ENCODE measurements around the gene STON2.
A peak's percentile ranks its signal among the peaks of the same experiment; 100 is the strongest.
"Not testable (repeated sequence)": the region's sequence is repeated elsewhere in the genome, so short reads cannot be mapped to it uniquely, and the experiment has no call there.

The STON2 gene

DNA sequence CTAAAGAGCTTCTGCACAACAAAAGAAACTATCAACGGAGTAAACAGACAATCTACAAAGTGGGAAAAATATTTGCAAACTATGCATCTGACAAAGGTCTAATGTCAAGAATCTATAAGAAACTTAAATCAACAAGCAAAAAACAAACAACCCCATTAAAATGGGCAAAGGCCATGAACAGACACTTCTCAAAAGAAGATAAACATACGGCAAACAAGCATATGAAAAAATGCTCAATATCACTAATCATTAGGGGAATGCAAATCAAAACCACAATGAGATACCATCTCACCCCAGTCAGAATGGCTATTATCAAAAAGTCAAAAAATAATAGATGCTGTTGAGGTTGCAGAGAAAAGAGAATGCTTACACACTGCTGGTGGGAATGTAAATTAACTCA, 20.1 kb downstream of the STON2 start:
- not testable (repeated sequence) for DNase-seq (ENCODE audit: low read depth)

DNA sequence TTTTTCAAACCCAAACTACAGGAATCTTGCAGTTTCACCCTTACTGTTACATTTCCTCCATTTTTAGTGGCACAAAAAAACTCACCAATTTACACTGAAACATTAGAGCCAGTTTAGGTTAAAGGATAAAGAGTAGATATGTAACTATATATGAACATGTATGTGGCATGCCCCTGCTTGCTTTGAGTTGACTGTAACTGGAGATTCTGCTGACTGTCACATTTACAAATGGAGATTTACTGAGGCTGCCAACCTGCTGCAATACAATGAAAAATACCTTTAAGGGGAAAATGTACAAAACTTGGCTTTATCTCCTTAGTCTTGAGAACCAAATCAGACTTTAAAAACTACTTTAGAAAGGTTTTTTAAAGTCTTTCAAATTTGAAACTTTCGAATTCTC, 28.3 kb downstream of the STON2 start:
- no peak for DNase-seq (ENCODE audit: low read depth)

DNA sequence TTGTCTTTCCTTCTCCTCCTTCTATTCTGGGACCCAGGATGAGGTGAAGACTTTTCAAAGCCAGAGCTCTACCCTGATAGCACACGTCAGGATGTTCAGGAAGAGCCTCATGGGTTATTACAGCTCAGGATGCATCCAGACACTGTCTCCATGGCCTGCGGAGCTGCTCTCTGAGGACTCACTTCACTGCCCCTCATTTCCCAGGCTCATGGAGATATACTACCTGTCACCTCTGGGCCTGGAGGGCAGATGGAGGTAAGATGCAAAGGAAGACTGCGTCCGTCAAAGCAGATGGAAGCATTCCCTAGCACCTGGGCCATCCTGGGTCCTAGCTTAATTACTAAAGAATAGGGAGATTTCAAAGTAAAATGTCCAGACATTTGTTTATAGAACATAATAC, 32.6 kb downstream of the STON2 start:
- no peak for DNase-seq (ENCODE audit: low read depth)

DNA sequence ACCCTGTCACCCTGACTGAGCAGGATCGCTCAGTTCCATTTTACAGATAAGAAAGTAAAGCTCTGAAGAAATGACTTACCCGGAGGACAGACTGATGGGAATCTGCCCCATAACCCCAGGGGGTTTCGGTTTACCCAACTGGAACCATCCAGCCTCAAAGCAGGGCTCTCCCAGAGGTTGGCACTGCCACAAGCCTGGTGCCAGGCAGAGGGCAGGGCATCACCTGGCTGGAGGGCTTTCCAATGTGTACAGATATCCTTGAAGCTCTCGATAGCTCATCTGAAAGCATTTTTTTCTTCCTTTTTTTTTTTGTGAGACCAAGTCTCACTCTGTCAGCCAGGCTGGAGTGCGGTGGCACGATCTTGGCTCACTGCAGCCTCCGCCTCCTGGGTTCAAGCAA, 33.2 kb downstream of the STON2 start:
- DNase-seq (ENCODE audit: low read depth) = no peak

DNA sequence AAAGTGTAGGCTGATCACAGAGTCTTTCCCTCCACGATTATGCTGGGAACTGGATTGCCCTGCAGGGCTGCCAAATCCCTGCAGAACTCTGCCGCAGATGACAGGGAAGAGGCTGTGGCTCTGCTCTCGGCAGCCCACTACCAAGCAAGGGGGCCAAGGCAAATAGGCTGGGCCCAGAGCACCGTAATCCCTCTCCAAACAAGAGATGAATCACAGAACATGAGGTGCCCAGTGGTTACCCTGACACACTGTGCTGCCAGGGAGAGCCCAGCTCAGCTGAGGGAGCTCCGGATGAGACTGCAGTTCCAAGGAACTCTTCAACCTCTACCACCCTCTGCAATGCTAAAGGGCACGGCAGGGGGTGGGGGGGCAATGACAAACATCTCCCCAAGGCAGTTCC, 33.9 kb downstream of the STON2 start:
- DNase-seq (ENCODE audit: low read depth) = no peak

DNA sequence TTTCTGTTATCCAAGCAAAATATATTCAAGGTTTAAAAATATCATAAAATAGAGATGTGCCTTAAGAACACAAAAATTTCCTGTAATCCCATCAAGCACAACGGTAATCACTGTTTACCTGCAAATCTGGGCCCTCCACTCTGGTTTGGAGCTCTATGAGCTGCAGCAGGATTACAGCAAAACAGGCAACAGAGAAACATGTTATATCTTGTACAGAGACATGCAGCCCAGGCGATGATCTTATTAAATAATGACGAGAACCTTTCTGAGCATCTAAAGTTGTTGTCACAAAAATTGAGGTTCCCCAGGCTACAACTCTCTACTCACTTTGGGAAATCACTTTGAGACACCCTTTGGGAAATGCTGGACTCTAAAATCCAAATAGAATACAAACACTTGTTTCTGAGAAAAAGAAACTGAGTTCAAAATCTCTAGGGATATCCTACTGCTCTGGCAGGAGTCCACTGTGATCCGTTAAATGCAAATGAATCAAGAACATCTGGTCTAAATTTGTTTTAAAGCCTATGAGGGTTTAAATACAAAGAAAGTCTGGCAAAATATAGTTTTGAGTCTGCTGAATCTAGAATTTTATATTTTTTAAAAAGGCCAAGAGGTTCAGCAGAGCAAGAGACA, 36.3 kb downstream of the STON2 start:
- DNase-seq (ENCODE audit: low read depth) = peak; percentile 3

DNA sequence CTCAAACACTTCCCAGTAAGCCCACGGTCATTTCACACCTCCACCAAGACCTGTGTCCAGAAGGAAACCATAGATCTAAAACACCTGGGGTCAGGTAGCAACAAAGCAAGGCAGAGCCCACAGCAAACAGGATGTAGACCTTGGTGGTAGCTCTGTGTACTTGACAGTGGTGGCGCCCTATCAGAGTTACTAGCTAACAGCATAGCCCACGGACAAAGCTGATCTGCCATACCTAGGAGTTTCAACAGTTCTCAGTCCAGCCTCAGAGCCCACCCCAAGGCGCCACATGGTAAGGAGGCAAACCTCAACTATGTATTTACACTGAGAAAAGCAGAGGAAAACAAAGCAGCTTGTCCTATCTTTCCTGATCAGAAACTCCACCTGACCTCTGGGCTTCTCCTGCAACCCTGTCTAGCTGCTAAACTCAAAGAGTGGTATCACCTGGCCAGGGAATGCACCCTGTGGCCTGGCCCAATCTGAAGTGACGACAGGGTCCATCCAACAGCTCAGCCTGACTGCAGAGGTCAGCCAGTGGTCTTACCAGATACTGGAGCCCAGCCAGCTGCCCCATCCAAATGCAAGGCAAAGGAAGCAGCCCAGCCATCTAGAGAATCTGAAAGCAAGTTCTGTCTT, 46.3 kb downstream of the STON2 start:
- DNase-seq (ENCODE audit: low read depth) = no peak

DNA sequence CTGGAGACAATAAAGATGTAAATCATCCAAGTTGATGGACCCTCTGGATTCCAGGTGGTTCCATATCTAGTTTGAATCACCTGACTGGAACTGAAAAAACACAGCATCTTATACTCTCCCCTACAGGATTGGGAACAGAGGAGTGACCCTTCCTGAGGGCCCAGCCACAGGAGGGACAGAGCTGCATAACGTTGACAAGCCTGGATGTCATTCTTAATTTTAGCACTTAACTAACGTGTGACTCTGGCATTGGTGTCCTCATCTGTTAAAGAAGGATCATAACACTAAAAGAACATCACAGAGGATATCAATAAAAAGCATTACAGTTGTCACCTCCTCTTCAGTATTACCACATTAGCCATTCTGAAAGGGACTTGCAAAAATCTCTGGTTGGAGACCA, 47.7 kb downstream of the STON2 start:
- no peak for DNase-seq (ENCODE audit: low read depth)

DNA sequence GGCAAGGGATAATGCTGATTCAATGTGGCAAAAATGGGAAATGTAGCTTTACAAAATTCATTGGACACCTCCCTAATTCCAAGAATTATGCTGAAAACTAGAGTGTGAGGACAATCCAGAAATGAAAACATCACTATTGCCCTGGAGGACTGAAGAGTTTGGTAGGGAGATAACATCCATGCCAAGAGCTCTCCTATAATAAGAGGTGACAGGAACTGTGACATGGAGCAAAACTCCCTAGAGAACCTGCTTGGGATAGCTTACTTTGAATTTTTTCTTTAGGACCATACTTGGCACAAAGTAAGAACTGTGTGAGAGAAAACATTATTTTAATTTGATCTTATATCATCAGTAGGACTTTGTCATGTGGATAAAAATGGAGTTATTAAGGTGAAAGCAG, 48.9 kb downstream of the STON2 start:
- DNase-seq (ENCODE audit: low read depth) = no peak

DNA sequence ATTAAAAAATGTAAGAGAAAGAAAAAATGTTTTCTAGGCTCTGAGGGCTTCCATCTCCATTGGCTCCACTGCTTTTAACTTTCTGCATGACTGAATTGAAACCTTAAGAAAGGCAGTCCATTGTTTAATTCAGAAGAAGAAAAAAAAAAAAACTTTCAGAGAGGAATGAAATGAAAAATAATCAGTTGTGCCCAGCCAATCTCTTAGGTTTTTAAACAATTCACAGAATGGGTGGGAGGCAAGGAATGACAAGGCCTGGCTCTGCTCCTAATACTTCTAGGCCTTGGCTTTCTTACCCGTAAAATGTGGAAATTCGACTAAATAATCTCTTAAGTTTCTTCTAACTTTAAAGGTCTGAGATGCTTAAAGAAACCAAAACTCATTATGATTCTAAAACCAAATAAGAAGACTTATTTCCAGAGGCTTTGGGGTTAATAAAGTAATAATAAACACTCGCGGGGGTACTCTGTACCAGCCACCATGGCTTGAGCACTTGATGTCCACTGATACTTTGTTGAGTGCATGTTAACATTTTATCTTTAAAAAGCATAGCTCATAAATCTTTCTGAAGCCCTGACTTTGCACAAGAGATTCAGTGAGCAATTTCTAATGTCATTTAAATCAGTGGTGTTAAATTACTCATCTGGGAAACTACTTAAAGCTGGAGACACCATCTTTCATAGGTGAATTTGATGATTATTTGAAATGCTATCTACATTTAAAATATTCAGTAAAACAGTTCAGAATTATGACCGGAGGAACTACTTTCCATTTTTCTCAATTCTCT, 49.6 kb downstream of the STON2 start:
- DNase-seq (ENCODE audit: low read depth) = no peak

DNA sequence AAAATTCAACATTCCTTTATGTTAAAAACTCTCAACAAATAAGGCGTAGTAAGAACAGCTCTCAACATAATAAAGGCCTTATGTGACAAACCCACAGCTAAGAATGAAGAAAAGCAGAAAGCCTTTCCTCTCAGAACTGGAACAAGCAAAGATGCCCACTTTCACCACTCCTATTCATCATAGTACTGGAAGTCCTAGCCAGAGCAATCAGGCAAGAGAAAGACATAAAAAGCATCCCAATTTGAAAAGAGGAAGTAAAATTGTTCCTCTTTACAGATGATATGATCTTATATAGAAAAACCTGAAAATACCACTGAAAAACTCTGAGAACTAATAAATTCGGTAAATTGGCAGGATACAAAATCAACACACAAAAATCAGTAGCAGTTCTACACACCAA, 52.1 kb downstream of the STON2 start:
- no peak for DNase-seq (ENCODE audit: low read depth)

DNA sequence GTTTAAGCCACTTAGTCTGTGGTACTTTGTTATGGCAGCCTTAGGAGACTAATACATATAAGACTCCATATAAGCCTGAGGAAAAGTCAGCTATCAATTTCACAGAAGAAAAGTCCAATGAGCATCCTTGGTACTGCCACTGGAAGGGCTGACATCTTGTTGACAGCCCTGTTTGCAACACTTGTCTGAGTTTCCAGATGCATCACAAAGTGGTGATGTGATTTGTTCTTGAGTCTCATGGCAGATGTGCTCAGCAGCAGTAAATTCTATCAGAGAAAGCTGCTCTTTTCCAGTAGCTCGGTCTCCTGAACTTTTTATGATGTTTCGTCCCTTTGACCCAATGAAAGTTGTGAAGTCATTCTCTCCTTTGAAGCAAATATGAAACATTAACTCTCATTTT, 54.3 kb downstream of the STON2 start:
- no peak for DNase-seq (ENCODE audit: low read depth)

DNA sequence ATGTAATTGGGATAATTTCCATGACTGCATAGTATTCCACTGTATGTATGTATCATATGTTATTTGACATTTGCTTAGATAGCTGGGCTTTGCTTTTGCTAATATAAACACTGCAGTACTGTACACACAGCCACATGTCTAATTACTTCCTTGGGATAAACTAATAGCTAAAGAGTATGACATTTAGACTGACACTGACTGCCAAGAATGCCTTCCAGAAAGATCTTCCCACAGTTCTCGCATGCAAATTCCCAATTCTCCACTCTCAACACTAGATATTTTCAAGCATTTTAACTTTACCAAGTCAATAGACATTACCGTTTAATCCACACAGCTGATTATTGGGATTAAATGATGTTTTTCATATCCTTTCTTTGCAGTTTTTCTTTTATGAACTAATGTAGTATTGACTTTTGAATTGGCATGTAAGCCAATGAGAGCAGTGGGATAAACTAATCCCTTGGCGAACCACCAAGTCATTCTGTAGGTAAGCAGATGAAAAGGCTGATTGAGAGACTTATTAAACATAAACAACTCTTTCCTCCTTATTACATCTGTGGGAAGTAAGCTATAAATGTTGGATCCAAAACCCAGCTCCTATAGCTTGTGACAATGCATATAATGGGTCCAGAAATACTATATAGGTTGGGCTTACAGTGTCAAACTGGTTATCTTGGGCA, 55.5 kb downstream of the STON2 start:
- no peak for DNase-seq (ENCODE audit: low read depth)

DNA sequence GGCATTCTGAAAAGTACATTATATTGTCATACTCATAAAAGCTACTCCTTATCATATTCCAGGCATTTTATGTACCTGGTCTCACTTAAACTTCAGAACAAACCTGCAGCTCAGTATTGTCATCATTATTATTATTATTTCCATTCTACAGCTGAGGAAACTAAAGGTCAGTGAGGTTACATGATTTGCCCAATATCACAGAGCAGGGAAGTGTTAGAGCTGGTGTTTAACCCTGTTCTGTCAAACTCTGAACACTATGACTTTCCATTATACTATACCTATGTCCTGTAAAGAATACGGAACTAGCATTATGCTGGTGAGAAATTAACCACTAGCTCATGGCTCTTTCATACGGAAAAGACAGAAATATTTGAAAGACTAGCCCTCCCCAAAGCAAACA, 56.4 kb downstream of the STON2 start:
- DNase-seq (ENCODE audit: low read depth) = no peak

DNA sequence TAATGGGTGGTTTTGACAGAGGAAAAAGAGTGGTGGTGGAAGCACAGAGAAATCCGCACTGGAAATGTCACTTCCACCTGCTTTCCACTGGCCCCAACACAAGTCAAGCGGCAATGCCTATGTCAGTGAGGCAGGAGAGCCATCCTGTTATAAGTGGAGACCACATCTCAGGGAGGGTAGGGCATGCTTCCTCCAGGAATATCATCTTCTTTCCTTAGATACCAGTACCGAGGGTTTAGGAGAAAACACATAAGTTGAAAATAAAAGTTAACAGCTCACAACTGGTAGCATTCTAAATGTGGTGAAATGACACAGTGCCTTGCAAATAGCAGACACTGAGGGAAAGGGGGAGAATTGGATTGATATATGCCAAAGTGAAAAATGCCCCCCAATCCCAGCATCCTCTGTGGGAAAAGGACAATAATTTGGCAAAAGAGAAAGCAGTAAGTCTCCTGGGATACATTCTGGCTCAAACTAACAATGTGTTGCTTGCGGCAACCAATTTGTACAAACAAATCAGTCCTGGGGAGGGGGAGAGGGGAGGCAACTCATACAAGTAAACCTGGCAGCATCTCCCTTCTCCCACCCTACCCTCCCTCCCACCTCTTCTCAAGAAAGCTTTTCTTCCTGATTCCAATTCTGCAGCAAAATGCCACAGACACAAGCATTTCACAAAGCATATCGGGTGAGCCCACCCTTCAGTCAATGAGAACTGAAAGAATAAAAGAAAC, 57.1 kb downstream of the STON2 start:
- no peak for DNase-seq (ENCODE audit: low read depth)

DNA sequence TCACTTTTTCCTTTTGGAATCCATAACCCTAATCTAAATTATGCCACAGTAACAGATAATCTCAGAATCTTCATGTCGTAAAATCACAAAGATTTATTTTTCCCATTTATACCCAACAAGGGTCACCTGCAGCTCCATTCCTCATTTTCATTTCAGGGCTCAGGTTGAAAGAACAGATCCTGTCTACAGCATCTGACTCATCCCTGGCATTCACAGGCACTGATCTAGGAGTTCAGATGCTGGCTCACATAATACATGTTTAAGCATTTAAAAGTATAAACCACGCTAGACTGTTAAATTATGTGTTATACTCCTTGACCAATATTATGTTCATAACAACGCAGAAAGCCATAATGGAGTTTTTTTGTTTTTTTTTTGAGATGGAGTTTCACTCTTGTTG, 58.3 kb downstream of the STON2 start:
- DNase-seq (ENCODE audit: low read depth) = no peak

DNA sequence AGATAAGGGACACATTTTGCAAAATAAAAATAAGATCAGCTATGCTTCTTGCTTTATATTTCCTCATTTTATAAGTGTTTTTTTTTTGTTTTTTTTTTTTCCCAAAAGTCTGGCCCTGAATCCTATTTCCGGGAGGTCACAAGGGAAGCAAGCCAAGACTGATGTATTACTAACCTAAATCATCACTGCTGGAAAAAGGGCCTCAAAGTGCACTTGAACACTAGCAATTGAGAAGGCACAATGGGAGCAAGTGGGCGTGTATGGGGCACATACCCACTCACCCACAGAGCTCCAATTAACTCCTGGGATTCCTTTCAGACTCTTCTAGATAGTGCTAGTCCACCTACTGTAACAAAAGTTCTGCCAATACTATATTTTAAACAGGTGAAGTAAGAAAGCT, 58.8 kb downstream of the STON2 start:
- no peak for DNase-seq (ENCODE audit: low read depth)

DNA sequence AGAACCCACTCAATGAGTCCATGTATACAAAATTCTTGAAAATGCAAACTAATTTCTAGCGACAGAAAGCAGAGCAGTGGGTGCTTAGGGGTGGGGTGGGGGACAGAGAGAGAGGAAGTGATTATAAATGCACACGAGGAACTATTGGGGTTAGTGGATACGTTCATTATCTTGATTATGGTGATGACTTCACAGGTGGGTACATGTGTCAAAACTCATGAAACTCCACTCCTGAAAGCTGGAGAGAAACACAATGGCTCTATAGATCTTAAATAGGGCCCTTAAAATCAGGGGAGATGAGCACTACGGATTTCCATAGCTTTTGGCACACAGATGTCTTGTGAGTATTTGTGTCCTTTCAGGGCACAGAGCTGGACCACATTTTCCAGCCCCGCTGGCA, 59.9 kb downstream of the STON2 start:
- no peak for DNase-seq (ENCODE audit: low read depth)

DNA sequence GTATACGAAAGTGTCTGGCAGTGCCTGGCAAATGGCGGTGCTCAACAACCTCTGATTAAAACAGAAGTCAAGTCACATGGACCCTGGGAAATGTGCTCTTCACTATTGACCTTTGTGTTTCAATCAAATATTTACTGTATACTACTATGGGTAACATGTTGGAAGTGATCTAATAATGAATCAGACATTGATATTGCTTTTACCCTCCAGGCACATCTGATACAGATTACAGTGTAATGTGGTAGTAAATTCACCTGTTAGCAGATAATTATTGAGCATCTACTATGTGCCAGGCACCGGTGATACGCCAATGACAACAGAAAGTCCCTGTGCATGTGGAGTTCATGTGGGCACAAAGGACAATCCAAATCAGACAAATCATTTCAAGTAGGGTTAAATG, 63.1 kb downstream of the STON2 start:
- no peak for DNase-seq (ENCODE audit: low read depth)

DNA sequence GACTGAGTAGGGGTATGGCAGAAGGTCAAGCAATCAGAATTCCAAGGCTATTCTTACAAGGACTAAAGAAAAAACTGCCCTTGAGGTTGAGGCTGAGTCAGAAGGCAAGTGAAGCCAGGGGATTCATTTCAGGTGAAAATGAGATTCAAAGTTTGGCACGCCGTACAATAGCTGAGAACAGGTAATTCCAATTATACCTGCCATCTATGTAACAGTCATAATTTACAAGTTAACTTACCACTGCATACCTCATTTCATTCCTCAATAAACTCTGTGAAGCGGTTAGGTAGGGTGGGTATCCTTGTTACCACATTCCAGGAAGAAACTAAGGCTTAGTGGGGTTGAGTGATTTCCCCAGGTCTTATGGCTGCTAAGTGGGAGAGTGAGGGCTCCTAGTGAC, 64.1 kb downstream of the STON2 start:
- DNase-seq (ENCODE audit: low read depth) = no peak

DNA sequence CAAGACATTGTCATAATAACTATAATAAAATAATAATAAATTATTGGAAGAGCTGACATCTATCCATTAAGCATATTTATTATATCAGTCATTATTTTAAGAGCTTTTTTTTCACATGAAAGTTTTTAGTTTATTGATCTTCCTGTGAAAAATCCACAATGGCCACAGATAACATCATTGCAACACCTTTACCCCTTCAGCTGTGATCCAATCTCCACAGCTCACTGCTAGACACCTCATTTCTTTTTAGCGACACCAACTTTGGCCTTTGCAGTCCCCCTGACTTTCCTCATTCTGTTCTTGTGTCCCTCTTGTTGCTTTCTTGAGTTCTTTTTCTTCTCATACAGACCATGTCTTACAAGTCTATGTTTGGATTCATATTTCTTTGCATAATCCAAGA, 67.4 kb downstream of the STON2 start:
- no peak for DNase-seq (ENCODE audit: low read depth)

Data from GM04503 (cell line).